Mucosa of descending colon (tissue), 3 donors: ENCODE data around the gene TAS2R43. TPM values are rescaled to one million over a fixed set of nuclear protein-coding genes. Genes with fewer than 3 reads are reported as not detected.

Experiments used
- ATAC-seq: fragments of 200-7000 bp; cut with Tn5 transposase; one replicate; pipeline ENCODE4 v1.9.1; 2020; ENCODE audit warnings: mild to moderate bottlenecking, moderate library complexity
- DNase-seq, 3 donors: peaks; one replicate each; pipeline ENCODE4 v3.0.0-alpha.2; 2020
- H3K36me3 ChIP-seq: fragments of 200-600 bp; one replicate; pipeline ENCODE4 v1.8.0; 2021; ENCODE audit warnings: low read depth, mild to moderate bottlenecking
- H3K4me1 ChIP-seq: fragments of 200-600 bp; one replicate; pipeline ENCODE4 v1.8.0; 2021; ENCODE audit warnings: low read depth, mild to moderate bottlenecking
- H3K4me3 ChIP-seq: fragments of 200-600 bp; one replicate; pipeline ENCODE4 v1.8.0; 2021; ENCODE audit warnings: mild to moderate bottlenecking
- H3K9me3 ChIP-seq: fragments of 200-600 bp; one replicate; pipeline ENCODE4 v1.8.0; 2021; ENCODE audit warnings: mild to moderate bottlenecking
- CTCF ChIP-seq: fragments of 200-600 bp; IDR thresholded peaks from one replicate; pipeline ENCODE4 v1.8.0; 2022; ENCODE audit warnings: antibody characterized with exemption, mild to moderate bottlenecking
- intact Hi-C, 2 donors: fragments of 100-400 bp; cut with DNase I in 1 of 2; cut with micrococcal nuclease in 1 of 2; formaldehyde crosslinking; loops; one replicate each; pipeline versions ENCODE4 v1.11.0 to v1.11.1; 2022; cut with DNase I, micrococcal nuclease
- long read RNA-seq, 2 donors: library from polyadenylated mRNA; unstranded; transcript quantifications; one replicate each; pipeline ENCODE4 v2.0.0, GENCODE V29; 2019 to 2021
- total RNA-seq, 3 donors: library from RNA; stranded (reverse); fragmentation: NEBNext Ultra II Directional in 2 of 3; extraction: Animal tissue kit (Norgen Biotek cat#: 25700) in 2 of 3; gene quantifications; one replicate each; pipeline versions ENCODE4 v1.2.1 to v1.2.4, GENCODE V29; 2021 to 2023
- donor health status: DM: no; HTN: no; CAD: no; lungs with moderate emphysema.
- donor health status: DM: no; HTN: no; CAD: no.
- donor health status: DM: no; HTN: yes; CAD: no.

Gene TAS2R43
- 1 to 10 TPM in 1 of 3 donors, under 1 TPM in 1, not detected in 1; 0.51 to 1.3 TPM for total RNA-seq
- long read RNA-seq, donor 1: 0 reads
- long read RNA-seq, donor 2: 0 reads

GRCh38 chr12:11092128-11092527 is at the start of gene TAS2R43:
Gene TAS2R43 (minus strand): TSS chr12:11092313. CDS start chr12:11092229, 84 bp downstream.
- Histone ChIP-seq H3K36me3 (no peaks in the 10 kb centered on the region), H3K4me3 (no peak within 1 kb of the TSS), H3K4me1 (no peaks in the 10 kb centered on the region), H3K9me3 (no peaks in the 10 kb centered on the region)
- intact Hi-C loops: no loop called here
- TF ChIP-seq CTCF: no peak
- ATAC-seq: no peak
- no peak for DNase-seq

- no peak for TF ChIP-seq CTCF
- Histone ChIP-seq H3K36me3 (no peaks in the 10 kb centered on the region), H3K4me3 (no peak overlapping the region), H3K4me1 (no peaks in the 10 kb centered on the region), H3K9me3 (no peaks in the 10 kb centered on the region)
- intact Hi-C loops: no loop called here
- DNase-seq (no peak), ATAC-seq (no peak)
Observed at GRCh38 chr12:11136075-11136474, 44.0 kb upstream of the TAS2R43 start.

- no peak for TF ChIP-seq CTCF
- Histone ChIP-seq H3K36me3 (no peaks in the 10 kb centered on the region), H3K9me3 (no peaks in the 10 kb centered on the region), H3K4me1 (no peaks in the 10 kb centered on the region), H3K4me3 (no peak within 1 kb of the TSS)
- ATAC-seq: no peak
- no peak for DNase-seq
- intact Hi-C loops: no loop called here
Observed at GRCh38 chr12:11134305-11134704, 42.2 kb upstream of the TAS2R43 start, which contains the start of gene TAS2R30. Gene TAS2R30 (minus strand): TSS chr12:11134644. CDS start chr12:11134244, 400 bp downstream.

- no peak for TF ChIP-seq CTCF
- H3K4me3 ChIP-seq: no peak overlapping the region
- ATAC-seq (no peak), DNase-seq (no peak)
- H3K9me3 ChIP-seq: no peaks in the 10 kb centered on the region
- no peaks in the 10 kb centered on the region for H3K4me1 ChIP-seq
- no peaks in the 10 kb centered on the region for H3K36me3 ChIP-seq
- intact Hi-C loops: no loop called here
Observed at GRCh38 chr12:11133816-11134215, 41.7 kb upstream of the TAS2R43 start.

- no peak for DNase-seq
- no peak for ATAC-seq
- TF ChIP-seq CTCF: no peak
- no peaks in the 10 kb centered on the region for H3K9me3 ChIP-seq
- no peaks in the 10 kb centered on the region for H3K4me1 ChIP-seq
- no peaks in the 10 kb centered on the region for H3K36me3 ChIP-seq
- H3K4me3 ChIP-seq: no peak overlapping the region
- intact Hi-C loops: no loop called here
Observed at GRCh38 chr12:11133162-11133561, 41.0 kb upstream of the TAS2R43 start.

- intact Hi-C loops: no loop called here
- DNase-seq: no peak
- H3K4me1 ChIP-seq: no peaks in the 10 kb centered on the region
- ATAC-seq: no peak
- H3K9me3 ChIP-seq: no peaks in the 10 kb centered on the region
- H3K4me3 ChIP-seq: no peak overlapping the region
- no peak for TF ChIP-seq CTCF
- H3K36me3 ChIP-seq: no peaks in the 10 kb centered on the region
Observed at GRCh38 chr12:11130999-11131398, 38.9 kb upstream of the TAS2R43 start.
